Umbilical cord (tissue), 2 donors: ENCODE measurements around the gene BCL2. TPM values are rescaled to one million over a fixed set of nuclear protein-coding genes. Genes with fewer than 3 reads are reported as not detected.

Experiments
- DNase-seq: peaks from one replicate; pipeline ENCODE4 v3.0.0-alpha.2; 2015; ENCODE audit warnings: low spot score
- total RNA-seq: library from RNA; depleted of rRNA; stranded (reverse); fragments of >200 nt; gene quantifications from one replicate; pipeline ENCODE4 v1.2.3, GENCODE V29; 2014; ENCODE audit warnings: low replicate concordance; ENCODE audit not compliant: insufficient read depth

BCL2 gene
- total RNA-seq, 1 donor from 2014 or later = 27.9 TPM

GRCh38 chr18:63089041-63089440, 230.5 kb downstream of the BCL2 start:
- DNase-seq = no peak

GRCh38 chr18:63088262-63088661, 231.3 kb downstream of the BCL2 start:
- no peak for DNase-seq

GRCh38 chr18:63087421-63088230, 231.9 kb downstream of the BCL2 start:
- peak; percentile 55 for DNase-seq

- DNase-seq = no peak
Observed at GRCh38 chr18:63085611-63086010, 234.0 kb downstream of the BCL2 start.

GRCh38 chr18:63084219-63084618, 235.3 kb downstream of the BCL2 start:
- peak; percentile 77 for DNase-seq

- no peak for DNase-seq
Observed at GRCh38 chr18:63083555-63083954, 236.0 kb downstream of the BCL2 start.

GRCh38 chr18:63083020-63083531, 236.5 kb downstream of the BCL2 start:
- DNase-seq = no peak

- no peak for DNase-seq
Observed at GRCh38 chr18:63082366-63083019, 237.1 kb downstream of the BCL2 start.

- no peak for DNase-seq
Observed at GRCh38 chr18:63079114-63079513, 240.5 kb downstream of the BCL2 start.

GRCh38 chr18:63078471-63078870, 241.1 kb downstream of the BCL2 start:
- no peak for DNase-seq

GRCh38 chr18:63074981-63075404, 244.6 kb downstream of the BCL2 start:
- peak; percentile 82 for DNase-seq

- DNase-seq = no peak
Observed at GRCh38 chr18:63073481-63073880, 246.1 kb downstream of the BCL2 start.

Other genes starting within 250 kb of the BCL2 start
- gene KDSR, start 47.4 kb upstream of the BCL2 start, total RNA-seq = 32.5 TPM
- gene VPS4B, start 102.7 kb upstream of the BCL2 start, total RNA-seq = 51.3 TPM
- 49.4 TPM for gene SERPINB5, start 157.2 kb upstream of the BCL2 start, total RNA-seq
- 0.96 TPM for gene SERPINB12, start 222.6 kb upstream of the BCL2 start, total RNA-seq